Measurements from ENCODE around the gene CBFA2T3.
"Not testable (repeated sequence)": the region's sequence is repeated elsewhere in the genome, so short reads cannot be mapped to it uniquely, and the experiment has no call there.

DNA sequence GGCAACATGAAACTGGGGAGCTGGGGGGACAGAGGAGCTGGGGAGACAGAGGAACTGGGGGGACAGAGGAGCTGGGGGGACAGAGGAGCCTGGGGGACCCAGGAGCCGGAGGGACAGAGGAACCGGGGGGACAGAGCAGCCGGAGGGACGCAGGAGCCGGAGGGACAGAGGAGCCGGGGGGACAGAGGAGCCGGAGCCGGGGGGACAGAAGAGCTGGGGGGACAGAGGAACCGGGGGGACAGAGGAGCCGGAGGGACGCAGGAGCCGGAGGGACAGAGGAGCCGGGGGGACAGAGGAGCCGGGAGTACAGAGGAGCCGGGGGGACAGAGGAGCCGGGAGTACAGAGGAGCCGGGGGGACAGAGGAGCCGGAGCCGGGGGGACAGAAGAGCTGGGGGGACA lies 25.1 kb upstream of the CBFA2T3 start:
- TF ChIP-seq, protein P1, sequence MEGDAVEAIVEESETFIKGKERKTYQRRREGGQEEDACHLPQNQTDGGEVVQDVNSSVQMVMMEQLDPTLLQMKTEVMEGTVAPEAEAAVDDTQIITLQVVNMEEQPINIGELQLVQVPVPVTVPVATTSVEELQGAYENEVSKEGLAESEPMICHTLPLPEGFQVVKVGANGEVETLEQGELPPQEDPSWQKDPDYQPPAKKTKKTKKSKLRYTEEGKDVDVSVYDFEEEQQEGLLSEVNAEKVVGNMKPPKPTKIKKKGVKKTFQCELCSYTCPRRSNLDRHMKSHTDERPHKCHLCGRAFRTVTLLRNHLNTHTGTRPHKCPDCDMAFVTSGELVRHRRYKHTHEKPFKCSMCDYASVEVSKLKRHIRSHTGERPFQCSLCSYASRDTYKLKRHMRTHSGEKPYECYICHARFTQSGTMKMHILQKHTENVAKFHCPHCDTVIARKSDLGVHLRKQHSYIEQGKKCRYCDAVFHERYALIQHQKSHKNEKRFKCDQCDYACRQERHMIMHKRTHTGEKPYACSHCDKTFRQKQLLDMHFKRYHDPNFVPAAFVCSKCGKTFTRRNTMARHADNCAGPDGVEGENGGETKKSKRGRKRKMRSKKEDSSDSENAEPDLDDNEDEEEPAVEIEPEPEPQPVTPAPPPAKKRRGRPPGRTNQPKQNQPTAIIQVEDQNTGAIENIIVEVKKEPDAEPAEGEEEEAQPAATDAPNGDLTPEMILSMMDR (IDR thresholded peaks at IDR 0.05): not testable (repeated sequence)
- TF ChIP-seq EP300 (IDR thresholded peaks at IDR 0.05; ENCODE audit: low read depth): not testable (repeated sequence)
